GM12872 (cell line): ENCODE measurements around the gene ZFAND2A.

ENCODE experiments used
- CTCF ChIP-seq: IDR thresholded peaks from 3 replicates; pipeline ENCODE4 v1.5.1; 2011; ENCODE audit warnings: low read depth, mild to moderate bottlenecking, low read length, moderate library complexity; ENCODE audit not compliant: insufficient read depth

ZFAND2A gene

GRCh38 chr7:1119201-1119600 lies 40.8 kb downstream of the ZFAND2A start:
- no peak for TF ChIP-seq CTCF

GRCh38 chr7:1117321-1117928 lies 42.6 kb downstream of the ZFAND2A start:
- no peak for TF ChIP-seq CTCF

- no peak for TF ChIP-seq CTCF
Measured at GRCh38 chr7:1114505-1114904, 45.5 kb downstream of the ZFAND2A start.

- no peak for TF ChIP-seq CTCF
Measured at GRCh38 chr7:1114088-1114487, 45.9 kb downstream of the ZFAND2A start.

- TF ChIP-seq CTCF: no peak
Measured at GRCh38 chr7:1113548-1113885, 46.5 kb downstream of the ZFAND2A start.

GRCh38 chr7:1112625-1113547 lies 47.1 kb downstream of the ZFAND2A start:
- no peak for TF ChIP-seq CTCF

- no peak for TF ChIP-seq CTCF
Measured at GRCh38 chr7:1112109-1112508, 47.9 kb downstream of the ZFAND2A start.
